Measurements from ENCODE around the gene PRDM12.

DNA sequence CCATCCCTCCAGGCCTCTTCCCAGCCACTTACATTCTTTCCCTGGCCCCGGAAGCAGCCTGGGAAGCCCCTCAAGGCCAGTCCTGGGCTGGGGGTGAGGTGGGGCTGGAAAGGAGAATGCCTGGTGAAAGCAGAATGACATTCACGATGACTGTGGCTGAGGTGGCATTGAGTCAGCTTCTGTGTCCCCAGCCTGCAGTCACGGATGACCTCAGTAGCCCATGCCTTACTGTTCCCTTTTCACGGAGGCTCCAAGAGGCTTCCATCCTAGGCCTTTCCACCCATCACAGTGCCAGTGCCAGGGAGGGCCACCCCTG is 2.7 kb downstream of the PRDM12 start:
- TF ChIP-seq, protein P1, sequence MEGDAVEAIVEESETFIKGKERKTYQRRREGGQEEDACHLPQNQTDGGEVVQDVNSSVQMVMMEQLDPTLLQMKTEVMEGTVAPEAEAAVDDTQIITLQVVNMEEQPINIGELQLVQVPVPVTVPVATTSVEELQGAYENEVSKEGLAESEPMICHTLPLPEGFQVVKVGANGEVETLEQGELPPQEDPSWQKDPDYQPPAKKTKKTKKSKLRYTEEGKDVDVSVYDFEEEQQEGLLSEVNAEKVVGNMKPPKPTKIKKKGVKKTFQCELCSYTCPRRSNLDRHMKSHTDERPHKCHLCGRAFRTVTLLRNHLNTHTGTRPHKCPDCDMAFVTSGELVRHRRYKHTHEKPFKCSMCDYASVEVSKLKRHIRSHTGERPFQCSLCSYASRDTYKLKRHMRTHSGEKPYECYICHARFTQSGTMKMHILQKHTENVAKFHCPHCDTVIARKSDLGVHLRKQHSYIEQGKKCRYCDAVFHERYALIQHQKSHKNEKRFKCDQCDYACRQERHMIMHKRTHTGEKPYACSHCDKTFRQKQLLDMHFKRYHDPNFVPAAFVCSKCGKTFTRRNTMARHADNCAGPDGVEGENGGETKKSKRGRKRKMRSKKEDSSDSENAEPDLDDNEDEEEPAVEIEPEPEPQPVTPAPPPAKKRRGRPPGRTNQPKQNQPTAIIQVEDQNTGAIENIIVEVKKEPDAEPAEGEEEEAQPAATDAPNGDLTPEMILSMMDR (IDR thresholded peaks at IDR 0.05) = no peak
- no peak for TF ChIP-seq POLR2A (IDR thresholded peaks at IDR 0.05)

Measured in uterus (tissue), 2 donors.